H1 (cell line): ENCODE data around the gene TIMM22. TPM values are rescaled to one million over a fixed set of nuclear protein-coding genes. Genes with fewer than 3 reads are reported as not detected.

Experiments used
- CTCF ChIA-PET: fragments of 300-600 bp; sonication (Branson Sonifier 250); formaldehyde crosslinking; loops from one replicate; lab custom pipeline; 2021; ENCODE audit not compliant: partially characterized antibody; lab: Charles Lee
- POLR2A ChIA-PET: fragments of 300-600 bp; sonication (Branson Sonifier 250); formaldehyde crosslinking; loops from one replicate; lab custom pipeline; 2021; ENCODE audit warnings: inconsistent platforms; ENCODE audit not compliant: partially characterized antibody; lab: Charles Lee
- DNase-seq, 2 experiments: peaks; one replicate each; pipeline versions ENCODE4 v3.0.0 to v3.0.0-alpha.2; 2010 to 2022; ENCODE audit warnings: low spot score in 2 of 2, low read depth in 1 of 2, mixed read lengths in 1 of 2
- FAIRE-seq: peaks from 2 replicates; lab custom pipeline; 2011; peaks lifted over from hg19 to GRCh38; lab: Jason Lieb, UNC
- H2AFZ ChIP-seq: 2 replicates; pipeline ENCODE4 v1.8.1; 2012; ENCODE audit warnings: low read length, inconsistent platforms
- H2AK5ac ChIP-seq: 2 replicates; pipeline ENCODE4 v1.6.1; 2013; ENCODE audit warnings: low read depth, low read length
- H2BK120ac ChIP-seq: replicated peaks from 2 replicates; pipeline ENCODE3; 2013; ENCODE audit warnings: low read depth, low read length, inconsistent platforms
- H2BK12ac ChIP-seq: 2 replicates; pipeline ENCODE4 v1.6.1; 2013; ENCODE audit warnings: low read depth, low read length
- H2BK15ac ChIP-seq: 2 replicates; pipeline ENCODE4 v1.6.1; 2013; ENCODE audit warnings: low read length
- H2BK20ac ChIP-seq: 2 replicates; pipeline ENCODE4 v1.6.1; 2013; ENCODE audit warnings: low read length
- H2BK5ac ChIP-seq: 2 replicates; pipeline ENCODE4 v1.6.1; 2013; ENCODE audit warnings: low read depth, low read length
- H3K14ac ChIP-seq: 2 replicates; pipeline ENCODE4 v1.6.1; 2013; ENCODE audit warnings: inconsistent platforms; ENCODE audit not compliant: insufficient read length
- H3K18ac ChIP-seq: 2 replicates; pipeline ENCODE4 v1.6.1; 2013; ENCODE audit warnings: low read length; ENCODE audit errors: extremely low read depth
- H3K23ac ChIP-seq: 2 replicates; pipeline ENCODE4 v1.6.1; 2013; ENCODE audit warnings: inconsistent platforms; ENCODE audit not compliant: insufficient read length
- H3K23me2 ChIP-seq: 2 replicates; pipeline ENCODE4 v1.6.1; 2013; ENCODE audit warnings: low read depth, low read length
- H3K27ac ChIP-seq: 2 replicates; pipeline ENCODE4 v1.6.1; 2011; ENCODE audit warnings: low read depth, low read length, inconsistent platforms
- H3K27me3 ChIP-seq, 4 experiments: replicated peaks in 1 of 4; 1 replicate in 1 of 4; 2 replicates in 3 of 4; pipeline versions ENCODE4 v1.6.1 to v1.8.1; 2011 to 2013; ENCODE audit warnings: low read length in 3 of 4, mild to moderate bottlenecking in 3 of 4, inconsistent platforms in 2 of 4, mixed read lengths in 2 of 4, moderate library complexity in 1 of 4; ENCODE audit not compliant: control insufficient read depth in 3 of 4, insufficient read depth in 3 of 4; ENCODE audit errors: extremely low read depth in 1 of 4
- H3K36me3 ChIP-seq, 4 experiments: 2 replicates each; pipeline versions ENCODE4 v1.6.1 to v1.8.1; 2011 to 2013; ENCODE audit warnings: mild to moderate bottlenecking in 4 of 4, low read length in 3 of 4, moderate library complexity in 2 of 4, control low read depth in 1 of 4, inconsistent platforms in 1 of 4; ENCODE audit not compliant: insufficient read depth in 4 of 4, control insufficient read depth in 2 of 4
- H3K4ac ChIP-seq: replicated peaks from 2 replicates; pipeline ENCODE3; 2013; ENCODE audit warnings: low read length, low read depth, mixed read lengths, inconsistent platforms; ENCODE audit not compliant: insufficient read length
- H3K4me1 ChIP-seq, 4 experiments: replicated peaks in 1 of 4; 1 replicate in 1 of 4; 2 replicates in 3 of 4; pipeline versions ENCODE4 v1.6.1 to v1.8.1; 2011 to 2013; ENCODE audit warnings: low read length in 3 of 4, inconsistent platforms in 2 of 4, mixed read lengths in 1 of 4; ENCODE audit not compliant: insufficient read depth in 4 of 4, control insufficient read depth in 3 of 4
- H3K4me2 ChIP-seq, 2 experiments: 2 replicates each; pipeline versions ENCODE4 v1.6.1 to v1.8.1; 2011 to 2013; ENCODE audit warnings: low read depth in 2 of 2, low read length in 2 of 2, control low read depth in 1 of 2, inconsistent platforms in 1 of 2, mild to moderate bottlenecking in 1 of 2; ENCODE audit not compliant: insufficient read depth in 1 of 2
- H3K4me3 ChIP-seq, 4 experiments: fragments of 200-600, 300-600 bp in 1 of 4; sonication (generic), shearing (Covaris generic), sonication (Bioruptor Twin) in 1 of 4; 2 replicates each; pipeline versions ENCODE4 v1.5.1 to v1.8.1; 2011 to 2016; ENCODE audit warnings: low read length in 4 of 4, low read depth in 3 of 4, control low read depth in 2 of 4, inconsistent platforms in 2 of 4, mild to moderate bottlenecking in 2 of 4, mixed read lengths in 1 of 4, moderate library complexity in 1 of 4; ENCODE audit not compliant: insufficient read depth in 2 of 4; ENCODE audit errors: extremely low read depth in 1 of 4
- H3K56ac ChIP-seq: replicated peaks from 2 replicates; pipeline ENCODE3; 2013; ENCODE audit warnings: low read depth, mild to moderate bottlenecking, mixed read lengths, low read length, inconsistent platforms; ENCODE audit not compliant: insufficient read length
- H3K79me1 ChIP-seq: 2 replicates; pipeline ENCODE4 v1.6.1; 2013; ENCODE audit warnings: low read depth, low read length, control low read depth
- H3K79me2 ChIP-seq, 2 experiments: 2 replicates each; pipeline versions ENCODE4 v1.6.1 to v1.8.1; 2012 to 2013; ENCODE audit warnings: low read length in 2 of 2, mild to moderate bottlenecking in 2 of 2, inconsistent platforms in 1 of 2; ENCODE audit not compliant: insufficient read depth in 2 of 2, control insufficient read depth in 1 of 2
- H3K9ac ChIP-seq, 4 experiments: replicated peaks in 1 of 4; 1 replicate in 1 of 4; 2 replicates in 3 of 4; pipeline versions ENCODE4 v1.6.1 to v1.8.1; 2011 to 2013; ENCODE audit warnings: low read depth in 3 of 4, low read length in 3 of 4, control low read depth in 2 of 4, mild to moderate bottlenecking in 2 of 4, moderate library complexity in 2 of 4, inconsistent platforms in 1 of 4; ENCODE audit errors: extremely low read depth in 1 of 4
- H3K9me3 ChIP-seq, 2 experiments: 2 replicates each; pipeline versions ENCODE4 v1.6.1 to v1.8.1; 2012 to 2013; ENCODE audit warnings: mild to moderate bottlenecking in 2 of 2, moderate library complexity in 2 of 2, control low read depth in 1 of 2, inconsistent platforms in 1 of 2, low read depth in 1 of 2, low read length in 1 of 2, mixed read lengths in 1 of 2; ENCODE audit not compliant: insufficient read depth in 2 of 2
- H4K20me1 ChIP-seq, 2 experiments: replicated peaks in 1 of 2; 2 replicates each; pipeline versions ENCODE3 to v1.8.1; 2011 to 2013; ENCODE audit warnings: inconsistent platforms in 2 of 2, low read length in 2 of 2, mild to moderate bottlenecking in 1 of 2; ENCODE audit not compliant: insufficient read depth in 2 of 2, control insufficient read depth in 1 of 2
- H4K5ac ChIP-seq: 2 replicates; pipeline ENCODE4 v1.6.1; 2013; ENCODE audit warnings: low read length, low read depth, mixed read lengths, inconsistent platforms; ENCODE audit not compliant: insufficient read length
- H4K8ac ChIP-seq: 2 replicates; pipeline ENCODE4 v1.8.0; 2013; ENCODE audit warnings: mild to moderate bottlenecking, moderate library complexity, low read length, inconsistent platforms; ENCODE audit not compliant: insufficient read depth; ENCODE audit errors: extremely low read depth
- H4K91ac ChIP-seq: replicated peaks from 2 replicates; pipeline ENCODE3; 2013; ENCODE audit warnings: low read length, mixed read lengths, inconsistent platforms; ENCODE audit not compliant: insufficient read length
- BCL11A ChIP-seq, 2 experiments: IDR thresholded peaks; one replicate each; pipeline ENCODE4 v1.6.1; 2011; ENCODE audit warnings: low read depth in 2 of 2, low read length in 2 of 2, mild to moderate bottlenecking in 2 of 2
- CBX8 ChIP-seq: fragments of 300-800, 300-1000 bp; sonication (generic); IDR thresholded peaks from 2 replicates; pipeline ENCODE4 v1.7.1; 2016; ENCODE audit warnings: low read depth, low read length, borderline replicate concordance
- CEBPB ChIP-seq: IDR thresholded peaks from 2 replicates; pipeline ENCODE4 v1.6.1; 2012; ENCODE audit warnings: low read depth, low read length
- CREB1 ChIP-seq: IDR thresholded peaks from 2 replicates; pipeline ENCODE4 v1.6.1; 2012; ENCODE audit warnings: inconsistent platforms
- CTBP2 ChIP-seq: IDR thresholded peaks from 2 replicates; pipeline ENCODE4 v1.7.0; 2011; ENCODE audit warnings: borderline replicate concordance, mild to moderate bottlenecking, moderate library complexity, mixed read lengths, low read length; ENCODE audit not compliant: insufficient read depth, insufficient read length
- EGR1 ChIP-seq: IDR thresholded peaks from 2 replicates; pipeline ENCODE4 v1.6.1; 2011; ENCODE audit warnings: low read depth, low read length, borderline replicate concordance
- EZH2 ChIP-seq: fragments of 200-600 bp; sonication (generic); IDR thresholded peaks from 2 replicates; pipeline ENCODE4 v1.7.1; 2012; ENCODE audit warnings: low read depth, mild to moderate bottlenecking, moderate library complexity, low read length, inconsistent platforms; ENCODE audit not compliant: severe bottlenecking
- GABPA ChIP-seq: IDR thresholded peaks from 2 replicates; pipeline ENCODE4 v1.6.1; 2011; ENCODE audit warnings: mild to moderate bottlenecking, low read length, moderate library complexity, borderline replicate concordance; ENCODE audit not compliant: insufficient read depth
- NANOG ChIP-seq: IDR thresholded peaks from 2 replicates; pipeline ENCODE4 v1.6.1; 2011; ENCODE audit warnings: low read length, low read depth, mild to moderate bottlenecking, inconsistent platforms; ENCODE audit not compliant: insufficient read depth, poor library complexity, severe bottlenecking
- POLR2A ChIP-seq, 2 experiments: IDR thresholded peaks; 1 replicate in 1 of 2; 2 replicates in 1 of 2; pipeline ENCODE4 v1.6.1; 2011; ENCODE audit warnings: low read depth in 2 of 2, low read length in 2 of 2, mild to moderate bottlenecking in 2 of 2; ENCODE audit errors: control extremely low read depth in 1 of 2
- POLR2AphosphoS5 ChIP-seq: IDR thresholded peaks from 2 replicates; pipeline ENCODE4 v1.6.1; 2011; ENCODE audit warnings: low read depth, low read length
- RXRA ChIP-seq: IDR thresholded peaks from 2 replicates; pipeline ENCODE4 v1.6.1; 2011; ENCODE audit warnings: low read depth, mild to moderate bottlenecking, low read length, moderate library complexity; ENCODE audit not compliant: insufficient read depth
- WGBS, 2 experiments: shearing (Covaris generic) in 1 of 2; methylation state at CpG; one replicate each; pipeline versions ENCODE4 v1.1.6 to v1.1.7; 2013 to 2015; ENCODE audit warnings: low lambda C conversion rate in 2 of 2, mixed read lengths in 2 of 2, inconsistent platforms in 1 of 2, low coverage in 1 of 2, missing lambda C conversion rate in 1 of 2; ENCODE audit not compliant: insufficient replicate concordance in 2 of 2, insufficient coverage in 1 of 2, insufficient read length in 1 of 2; ENCODE audit errors: extremely low coverage in 1 of 2, missing lambda C conversion rate in 1 of 2; 5-methylcytosine and 5-hydroxymethylcytosine counted together
- polyA plus RNA-seq, 7 experiments: library from polyadenylated mRNA; depleted of rRNA in 3 of 7; stranded (reverse) in 5 of 7; unstranded in 2 of 7; fragments of >200 nt in 5 of 7; fragments of 200-250 nt in 2 of 7; gene quantifications; 1 replicate in 5 of 7; 2 replicates in 1 of 7; 4 replicates in 1 of 7; pipeline versions ENCODE4 v1.2.1 to v1.2.3, GENCODE V29; 2011 to 2013; ENCODE audit warnings: missing spikeins in 2 of 7, mixed read lengths in 2 of 7
- total RNA-seq: library from RNA; stranded (reverse); fragmentation: NEBNext Ultra II Directional; extraction: Animal tissue kit (Norgen Biotek cat#: 25700); gene quantifications from 2 replicates; pipeline ENCODE4 v1.2.1, GENCODE V29; 2021
- TF ChIP-seq, protein P1 (sequence below): IDR thresholded peaks from 2 replicates; pipeline ENCODE4 v1.6.1; 2012; ENCODE audit warnings: inconsistent platforms

TIMM22 gene
- total and polyA plus RNA-seq, 2 of the 8 experiments (the other 6 are each of a cell fraction or from before 2014, with no cell fraction given): 13.8 to 17.4 TPM

DNA sequence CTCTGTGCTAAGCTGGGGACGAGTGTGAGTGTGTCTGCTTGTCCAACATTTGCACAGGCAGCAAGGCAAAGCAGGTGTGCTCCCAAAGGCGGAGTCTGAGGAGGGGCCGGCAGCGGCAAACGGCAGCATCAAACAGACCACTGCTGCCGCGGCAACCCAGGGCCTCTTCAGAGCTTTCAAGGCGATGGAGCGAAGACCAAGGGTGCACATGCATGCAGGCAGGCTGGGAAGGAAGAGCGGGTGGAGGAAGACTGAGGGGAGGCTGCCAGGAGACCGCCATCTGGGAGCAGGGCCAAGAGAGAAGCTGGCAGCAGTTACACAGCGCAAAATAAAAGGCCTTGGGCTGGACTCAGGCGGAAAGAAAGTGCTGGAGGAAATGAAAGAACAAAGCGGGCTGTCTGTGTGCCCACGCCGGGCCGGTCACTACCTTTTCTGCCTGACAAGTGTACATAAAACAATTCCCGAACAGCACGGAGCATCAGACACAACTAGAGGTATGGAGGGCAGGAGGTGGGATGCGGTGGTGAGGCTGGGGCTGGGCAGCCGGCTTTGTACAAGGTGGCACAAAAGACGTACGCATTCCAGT lies 8.5 kb downstream of the TIMM22 start:
- H3K4me1 ChIP-seq: peaks cover 0 to 3% (median 0%) of the 10 kb centered on the region in 4 experiments; a peak in 4 of 7 replicates
- no peak overlapping the region for H2AK5ac ChIP-seq
- H4K20me1 ChIP-seq: peaks cover under 1 to 5% of the 10 kb centered on the region in 2 experiments
- no peaks in the 10 kb centered on the region for H3K27me3 ChIP-seq
- H2BK15ac ChIP-seq: no peak overlapping the region
- DNase-seq (no peak), FAIRE-seq (no peak)
- H3K4me3 ChIP-seq: no peak overlapping the region
- H3K23ac ChIP-seq: no peak overlapping the region
- no peaks in the 10 kb centered on the region for H3K79me2 ChIP-seq
- peaks cover 5 to 23% (median 12%) of the 10 kb centered on the region in 4 experiments for H3K36me3 ChIP-seq
- no peak overlapping the region for H2BK12ac ChIP-seq
- H4K8ac ChIP-seq: no peak overlapping the region; the same call in 1 of the 2 replicates
- 92% methylated on average over 23 of the region's 23 CpGs; no CpG with 5 or more reads in 1 of the 2 experiments for WGBS, 2 experiments
- POLR2A ChIA-PET: interaction anchor here (0.7 to 1.9 kb wide), 4 partner anchors 10 to 263 kb away, joined by 3 to 5 read pairs (median 3); no protein-coding TSS in a partner anchor
- no peak overlapping the region for H4K91ac ChIP-seq
- peaks cover 3% of the 10 kb centered on the region; the same call in 1 of the 2 replicates for H3K79me1 ChIP-seq
- no peak overlapping the region for H4K5ac ChIP-seq
- H2BK120ac ChIP-seq: no peak overlapping the region
- no peak overlapping the region for H3K4me2 ChIP-seq
- H3K23me2 ChIP-seq: no peaks in the 10 kb centered on the region
- H3K14ac ChIP-seq: no peak overlapping the region
- H3K27ac ChIP-seq: no peak overlapping the region
- no peaks in the 10 kb centered on the region for H3K9me3 ChIP-seq
- H2BK5ac ChIP-seq: no peak overlapping the region; the same call in 1 of the 2 replicates
- CTCF ChIA-PET: interaction anchor here (1.1 to 12.7 kb wide), 5 partner anchors 9 to 52 kb away, joined by 3 to 144 read pairs (median 3); partner anchors contain the start of gene TIMM22
- H3K9ac ChIP-seq: no peak overlapping the region
- H2BK20ac ChIP-seq: no peak overlapping the region
- no peak overlapping the region for H3K4ac ChIP-seq
- no peak overlapping the region for H2AFZ ChIP-seq
- no peak overlapping the region for H3K56ac ChIP-seq
- no peak overlapping the region for H3K18ac ChIP-seq
- TF ChIP-seq CTBP2 (no peak), POLR2A (IDR thresholded peaks at IDR 0.05; ENCODE audit: control extremely low read depth in 1 of 2, low read depth in 2 of 2, low read length in 2 of 2) (no peak), NANOG (no peak), BCL11A (IDR thresholded peaks at IDR 0.05; ENCODE audit: low read depth in 2 of 2, low read length in 2 of 2) (no peak), GABPA (no peak), EZH2 (no peak), CREB1 (no peak), EGR1 (no peak), POLR2AphosphoS5 (no peak), RXRA (no peak), CEBPB (no peak), CBX8 (no peak)
- TF ChIP-seq, protein P1, sequence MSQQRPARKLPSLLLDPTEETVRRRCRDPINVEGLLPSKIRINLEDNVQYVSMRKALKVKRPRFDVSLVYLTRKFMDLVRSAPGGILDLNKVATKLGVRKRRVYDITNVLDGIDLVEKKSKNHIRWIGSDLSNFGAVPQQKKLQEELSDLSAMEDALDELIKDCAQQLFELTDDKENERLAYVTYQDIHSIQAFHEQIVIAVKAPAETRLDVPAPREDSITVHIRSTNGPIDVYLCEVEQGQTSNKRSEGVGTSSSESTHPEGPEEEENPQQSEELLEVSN: no peak
